RWPE2 (cell line): ENCODE data around the gene SLC16A13.

ENCODE experiments used
- ATAC-seq: fragments of 200-7000 bp; cut with Tn5 transposase; 3 replicates; pipeline ENCODE4 v1.9.1; 2021; ENCODE audit warnings: low read depth
- DNase-seq: peaks from one replicate; pipeline ENCODE4 v3.0.0-alpha.2; 2020; ENCODE audit warnings: low spot score
- H3K27ac ChIP-seq: fragments of 450-650 bp; 2 replicates; pipeline ENCODE4 v1.5.1; 2017; ENCODE audit warnings: mild to moderate bottlenecking; ENCODE audit not compliant: poor library complexity, severe bottlenecking
- H3K27me3 ChIP-seq: fragments of 250-450 bp; sonication (Bioruptor Pico); 2 replicates; pipeline ENCODE4 v1.5.1; 2021; ENCODE audit warnings: mild to moderate bottlenecking, moderate library complexity; ENCODE audit not compliant: insufficient read depth, poor library complexity, severe bottlenecking
- H3K36me3 ChIP-seq: fragments of 250-450 bp; sonication (Bioruptor Pico); 2 replicates; pipeline ENCODE4 v1.5.1; 2020; ENCODE audit warnings: low read depth, mild to moderate bottlenecking, moderate library complexity
- H3K4me1 ChIP-seq: fragments of 250-450 bp; sonication (Bioruptor Pico); 2 replicates; pipeline ENCODE4 v1.5.1; 2021; ENCODE audit warnings: mild to moderate bottlenecking, moderate library complexity; ENCODE audit not compliant: insufficient read depth, poor library complexity, severe bottlenecking
- H3K4me3 ChIP-seq: fragments of 250-450 bp; sonication (Bioruptor Pico); 2 replicates; pipeline ENCODE4 v1.5.1; 2021; ENCODE audit warnings: mild to moderate bottlenecking, moderate library complexity; ENCODE audit not compliant: severe bottlenecking
- H3K9me3 ChIP-seq: fragments of 250-450 bp; sonication (Bioruptor Pico); 2 replicates; pipeline ENCODE4 v1.5.1; 2021; ENCODE audit warnings: mild to moderate bottlenecking, moderate library complexity; ENCODE audit not compliant: severe bottlenecking
- CTCF ChIP-seq: fragments of 450-650 bp; IDR thresholded peaks from one replicate; pipeline ENCODE4 v1.5.1; 2017; ENCODE audit warnings: mild to moderate bottlenecking, moderate library complexity; ENCODE audit not compliant: poor library complexity, severe bottlenecking

SLC16A13 gene

DNA sequence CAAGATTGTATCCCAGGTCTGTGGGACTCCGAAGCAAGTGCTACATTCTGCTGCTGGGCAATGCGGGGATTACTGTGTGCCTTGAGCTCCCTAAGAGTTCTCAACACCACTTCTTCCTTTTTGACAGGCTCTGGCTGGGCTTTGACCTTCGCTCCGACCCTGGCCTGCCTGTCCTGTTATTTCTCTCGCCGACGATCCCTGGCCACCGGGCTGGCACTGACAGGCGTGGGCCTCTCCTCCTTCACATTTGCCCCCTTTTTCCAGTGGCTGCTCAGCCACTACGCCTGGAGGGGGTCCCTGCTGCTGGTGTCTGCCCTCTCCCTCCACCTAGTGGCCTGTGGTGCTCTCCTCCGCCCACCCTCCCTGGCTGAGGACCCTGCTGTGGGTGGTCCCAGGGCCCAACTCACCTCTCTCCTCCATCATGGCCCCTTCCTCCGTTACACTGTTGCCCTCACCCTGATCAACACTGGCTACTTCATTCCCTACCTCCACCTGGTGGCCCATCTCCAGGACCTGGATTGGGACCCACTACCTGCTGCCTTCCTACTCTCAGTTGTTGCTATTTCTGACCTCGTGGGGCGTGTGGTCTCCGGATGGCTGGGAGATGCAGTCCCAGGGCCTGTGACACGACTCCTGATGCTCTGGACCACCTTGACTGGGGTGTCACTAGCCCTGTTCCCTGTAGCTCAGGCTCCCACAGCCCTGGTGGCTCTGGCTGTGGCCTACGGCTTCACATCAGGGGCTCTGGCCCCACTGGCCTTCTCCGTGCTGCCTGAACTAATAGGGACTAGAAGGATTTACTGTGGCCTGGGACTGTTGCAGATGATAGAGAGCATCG is 2.4 kb downstream of the SLC16A13 start:
- Histone ChIP-seq H3K4me3 (no peak overlapping the region), H3K9me3 (no peaks in the 10 kb centered on the region), H3K36me3 (no peaks in the 10 kb centered on the region), H3K27me3 (peaks cover 10% of the 10 kb centered on the region), H3K4me1 (peaks cover 3% of the 10 kb centered on the region), H3K27ac (no peak overlapping the region)
- TF ChIP-seq CTCF, result no peak
- ATAC-seq, result no peak
- no peak for DNase-seq

DNA sequence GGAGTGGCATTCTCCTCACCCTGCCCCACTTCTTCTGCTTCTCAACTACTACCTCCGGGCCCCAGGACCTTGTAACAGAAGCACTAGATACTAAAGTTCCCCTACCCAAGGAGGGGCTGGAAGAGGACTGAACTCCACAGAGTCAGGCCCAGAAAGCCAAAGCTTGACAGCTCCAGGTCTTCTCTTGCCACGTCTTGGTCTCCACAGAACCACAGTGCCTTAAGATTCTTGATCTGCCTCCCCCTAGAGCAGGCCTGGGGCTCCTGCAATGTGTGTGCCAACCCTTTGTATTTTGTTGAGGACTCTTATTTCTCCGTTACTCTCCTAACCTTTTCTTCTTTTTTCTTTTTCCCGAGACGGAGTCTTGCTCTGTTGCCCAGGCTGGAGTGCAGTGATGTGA is 4.0 kb downstream of the SLC16A13 start:
- H3K36me3 ChIP-seq, result no peaks in the 10 kb centered on the region
- no peak for ATAC-seq
- no peak overlapping the region for H3K27ac ChIP-seq
- no peak for DNase-seq
- H3K9me3 ChIP-seq, result no peaks in the 10 kb centered on the region
- no peak for TF ChIP-seq CTCF
- H3K4me3 ChIP-seq, result no peak overlapping the region
- peaks cover 10% of the 10 kb centered on the region for H3K27me3 ChIP-seq
- H3K4me1 ChIP-seq, result peaks cover 3% of the 10 kb centered on the region

- Histone ChIP-seq H3K9me3 (no peaks in the 10 kb centered on the region), H3K27ac (no peak overlapping the region), H3K4me1 (peaks cover 13% of the 10 kb centered on the region), H3K27me3 (peaks cover 10% of the 10 kb centered on the region), H3K4me3 (no peak overlapping the region), H3K36me3 (no peaks in the 10 kb centered on the region)
- ATAC-seq, result no peak
- TF ChIP-seq CTCF, result no peak
- DNase-seq, result no peak
These were observed 6.0 kb downstream of the SLC16A13 start for GRCh38 chr17:7041607-7042500.

GRCh38 chr17:7042501-7043181 is 6.8 kb downstream of the SLC16A13 start:
- DNase-seq (no peak), ATAC-seq (no peak)
- Histone ChIP-seq H3K27me3 (peaks cover 10% of the 10 kb centered on the region), H3K27ac (no peak overlapping the region), H3K4me1 (peaks cover 13% of the 10 kb centered on the region), H3K9me3 (no peaks in the 10 kb centered on the region), H3K36me3 (no peaks in the 10 kb centered on the region), H3K4me3 (no peak overlapping the region)
- no peak for TF ChIP-seq CTCF
